GM12878 (cell line): Measurements from ENCODE around the gene PLEKHS1. TPM values are rescaled to one million over a fixed set of nuclear protein-coding genes. Genes with fewer than 3 reads are reported as not detected.

Experiments
- ATAC-seq: fragments of 200-7000 bp; cut with Tn5 transposase; 3 replicates; pipeline ENCODE4 v1.9.1; 2020; ENCODE audit warnings: mild to moderate bottlenecking, moderate library complexity
- BruUV-seq: library from RNA; stranded (reverse); fragments of 400-500 nt; replicated peaks from 2 replicates; lab custom pipeline; 2021; lab: Mats Ljungman, UMichigan
- CTCF ChIA-PET: fragments of 300-600 bp; sonication (Branson Sonifier 250); formaldehyde crosslinking; extraction: SDS; loops from one replicate; lab custom pipeline; 2021; ENCODE audit warnings: inconsistent platforms; lab: Yijun Ruan, JAX
- POLR2A ChIA-PET: fragments of 350-600 bp; formaldehyde crosslinking; extraction: SDS; loops from one replicate; lab custom pipeline; 2021; ENCODE audit warnings: inconsistent platforms; lab: Charles Lee
- RAD21 ChIA-PET: fragments of 300-600 bp; sonication (Branson Sonifier 250); formaldehyde crosslinking; loops from one replicate; lab custom pipeline; 2023; ENCODE audit warnings: antibody characterized with exemption; ENCODE audit not compliant: unreplicated experiment; lab: Charles Lee
- SMC1A ChIA-PET: fragments of 300-600 bp; sonication (Branson Sonifier 250); formaldehyde crosslinking; loops from one replicate; lab custom pipeline; 2023; ENCODE audit not compliant: unreplicated experiment, uncharacterized antibody; lab: Charles Lee
- DNase-seq: peaks from one replicate; pipeline ENCODE4 v3.0.0-alpha.2; 2011; ENCODE audit warnings: low read depth, low spot score
- FAIRE-seq: peaks from 3 replicates; lab custom pipeline; 2011; peaks lifted over from hg19 to GRCh38; lab: Jason Lieb, UNC
- H2AFZ ChIP-seq: 2 replicates; pipeline ENCODE4 v1.6.0; 2011; ENCODE audit warnings: low read depth, low read length, control low read depth; ENCODE audit not compliant: control insufficient read depth
- H3K27ac ChIP-seq: 2 replicates; pipeline ENCODE4 v1.5.1; 2011; ENCODE audit warnings: control low read depth; ENCODE audit not compliant: control insufficient read depth, insufficient read depth
- H3K27me3 ChIP-seq, 2 experiments: replicated peaks in 1 of 2; 2 replicates each; pipeline versions ENCODE4 v1.6.0 to v1.6.1; 2011; ENCODE audit warnings: low read length in 1 of 2; ENCODE audit not compliant: control insufficient read depth in 2 of 2, insufficient read depth in 2 of 2
- H3K36me3 ChIP-seq, 2 experiments: 2 replicates each; pipeline ENCODE4 v1.5.1; 2011; ENCODE audit warnings: low read length in 1 of 2; ENCODE audit not compliant: control insufficient read depth in 2 of 2, insufficient read depth in 2 of 2
- H3K4me1 ChIP-seq: 2 replicates; pipeline ENCODE4 v1.6.1; 2011; ENCODE audit warnings: mild to moderate bottlenecking, low read length, moderate library complexity, mixed read lengths; ENCODE audit not compliant: control insufficient read depth, insufficient read depth
- H3K4me2 ChIP-seq: 2 replicates; pipeline ENCODE4 v1.6.0; 2011; ENCODE audit warnings: control low read depth; ENCODE audit not compliant: control insufficient read depth, insufficient read depth
- H3K4me3 ChIP-seq: fragments of 200-600 bp; sonication (generic); 2 replicates; pipeline ENCODE4 v1.5.1; 2016
- H3K79me2 ChIP-seq: 2 replicates; pipeline ENCODE4 v1.6.0; 2011; ENCODE audit warnings: low read length; ENCODE audit not compliant: control insufficient read depth, insufficient read depth
- H3K9ac ChIP-seq: 2 replicates; pipeline ENCODE4 v1.8.0; 2011; ENCODE audit warnings: low read length, control low read depth, mixed read lengths; ENCODE audit not compliant: control insufficient read depth, insufficient read depth
- H3K9me3 ChIP-seq: replicated peaks from 3 replicates; pipeline ENCODE4 v1.5.1; 2011; ENCODE audit warnings: mild to moderate bottlenecking, low read length; ENCODE audit not compliant: control insufficient read depth, insufficient read depth
- H4K20me1 ChIP-seq: 2 replicates; pipeline ENCODE4 v1.6.0; 2011; ENCODE audit not compliant: control insufficient read depth, insufficient read depth
- ATF7 ChIP-seq: fragments of 450-650 bp; IDR thresholded peaks from 2 replicates; pipeline ENCODE4 v1.6.1; 2016; ENCODE audit warnings: low read depth, mild to moderate bottlenecking
- CBX5 ChIP-seq: sonication (generic); IDR thresholded peaks from 2 replicates; pipeline ENCODE4 v1.6.1; 2016; ENCODE audit warnings: low read depth, moderate library complexity, mild to moderate bottlenecking, inconsistent platforms
- CEBPB ChIP-seq, 2 experiments: fragments of 150-350 bp in 1 of 2; IDR thresholded peaks; 2 replicates each; pipeline ENCODE4 v1.6.1; 2012 to 2014; ENCODE audit warnings: low read depth in 2 of 2, low read length in 2 of 2, borderline replicate concordance in 1 of 2, inconsistent platforms in 1 of 2
- DPF2 ChIP-seq: fragments of 450-650 bp; IDR thresholded peaks from 2 replicates; pipeline ENCODE4 v1.6.1; 2017; ENCODE audit warnings: mild to moderate bottlenecking
- ETV6 ChIP-seq, 2 experiments: fragments of 450-650 bp in 1 of 2; IDR thresholded peaks in 1 of 2; conservative IDR thresholded peaks in 1 of 2; 2 replicates each; pipeline ENCODE4 v1.6.1; 2014; ENCODE audit warnings: antibody characterized with exemption in 1 of 2, borderline replicate concordance in 1 of 2, low read depth in 1 of 2, mild to moderate bottlenecking in 1 of 2, moderate library complexity in 1 of 2
- JUNB ChIP-seq: IDR thresholded peaks from 2 replicates; pipeline ENCODE4 v1.6.1; 2016; ENCODE audit warnings: antibody characterized with exemption, mild to moderate bottlenecking
- NFIC ChIP-seq: IDR thresholded peaks from 2 replicates; pipeline ENCODE4 v1.6.1; 2012; ENCODE audit warnings: low read depth, mild to moderate bottlenecking, inconsistent platforms, low read length, moderate library complexity
- NRF1 ChIP-seq: conservative IDR thresholded peaks from 2 replicates; pipeline ENCODE4 v1.6.1; 2011; ENCODE audit warnings: mild to moderate bottlenecking, low read depth, low read length, improper control_type of control experiment
- PAX8 ChIP-seq: fragments of 450-650 bp; IDR thresholded peaks from 2 replicates; pipeline ENCODE4 v1.6.1; 2017; ENCODE audit warnings: mild to moderate bottlenecking, moderate library complexity
- RBBP5 ChIP-seq: fragments of 200-600 bp; sonication (generic); conservative IDR thresholded peaks from 2 replicates; pipeline ENCODE4 v1.6.1; 2016
- SIN3A ChIP-seq: IDR thresholded peaks from 2 replicates; pipeline ENCODE4 v1.6.1; 2012; ENCODE audit warnings: low read depth, low read length, improper control_type of control experiment
- SMAD1 ChIP-seq: fragments of 450-650 bp; IDR thresholded peaks from 2 replicates; pipeline ENCODE4 v1.6.1; 2018; ENCODE audit warnings: mild to moderate bottlenecking, low read depth; ENCODE audit not compliant: partially characterized antibody
- SUPT20H ChIP-seq: IDR thresholded peaks from 2 replicates; pipeline ENCODE4 v1.6.1; 2011; ENCODE audit warnings: low read depth, mild to moderate bottlenecking, low read length, moderate library complexity, borderline replicate concordance; ENCODE audit not compliant: control insufficient read depth
- WRNIP1 ChIP-seq: IDR thresholded peaks from 2 replicates; pipeline ENCODE4 v1.6.1; 2011; ENCODE audit warnings: low read depth, low read length, improper control_type of control experiment, borderline replicate concordance
- YBX1 ChIP-seq: fragments of 450-650 bp; IDR thresholded peaks from 2 replicates; pipeline ENCODE4 v1.6.1; 2016; ENCODE audit warnings: antibody characterized with exemption
- WGBS: methylation state at CpG from one replicate; pipeline ENCODE4 v1.1.6; 2016; ENCODE audit warnings: low lambda C conversion rate; ENCODE audit not compliant: insufficient replicate concordance, insufficient coverage; ENCODE audit errors: missing lambda C conversion rate; 5-methylcytosine and 5-hydroxymethylcytosine counted together
- in situ Hi-C: fragments of 300-500 bp; cut with MboI; formaldehyde crosslinking; loops from 9 replicates; pipeline ENCODE4 v1.14.3; 2018; ENCODE audit warnings: mixed read lengths
- intact Hi-C: fragments of 100-400 bp; cut with micrococcal nuclease; formaldehyde crosslinking; loops from one replicate; pipeline ENCODE4 v1.14.2; 2022; ENCODE audit not compliant: unreplicated experiment
- polyA plus RNA-seq, 11 experiments: library from polyadenylated mRNA; depleted of rRNA in 4 of 11; unstranded in 6 of 11; stranded (reverse) in 5 of 11; fragments of >200 nt; fragmentation: Nextera tagmentation in 4 of 11; fragmentation: Illumina TruSeq in 1 of 11; extraction: Ambion mirVana in 4 of 11; extraction: Trizol in 1 of 11; gene quantifications; 1 replicate in 1 of 11; 2 replicates in 10 of 11; pipeline versions ENCODE4 v1.2.1 to v1.2.3, GENCODE V29; 2011 to 2016; ENCODE audit warnings: inconsistent platforms in 2 of 11, missing spikeins in 2 of 11, low read depth in 1 of 11
- total RNA-seq, 4 experiments: library from RNA; depleted of rRNA in 3 of 4; stranded (reverse); fragments of >200 nt in 3 of 4; fragmentation: Illumina TruSeq in 1 of 4; extraction: Trizol in 1 of 4; gene quantifications; 2 replicates each; pipeline versions ENCODE4 v1.2.1 to v1.2.3, GENCODE V29; 2013 to 2021
- TF ChIP-seq, protein P1 (sequence below), 3 experiments: IDR thresholded peaks in 2 of 3; conservative IDR thresholded peaks in 1 of 3; 2 replicates each; pipeline ENCODE4 v1.5.1; 2011; ENCODE audit warnings: low read depth in 3 of 3, low read length in 3 of 3, mild to moderate bottlenecking in 3 of 3, control low read depth in 2 of 3, moderate library complexity in 2 of 3, inconsistent platforms in 1 of 3, mixed read lengths in 1 of 3; ENCODE audit not compliant: control insufficient read depth in 2 of 3, insufficient read depth in 1 of 3; ENCODE audit errors: extremely low read depth in 1 of 3
- TF ChIP-seq, protein P2 (sequence below): IDR thresholded peaks from 2 replicates; pipeline ENCODE4 v1.6.1; 2011; ENCODE audit warnings: low read depth, low read length, improper control_type of control experiment, borderline replicate concordance
- TF ChIP-seq, protein P3 (sequence below): IDR thresholded peaks from 2 replicates; pipeline ENCODE4 v1.6.1; 2012; ENCODE audit warnings: low read depth, low read length, improper control_type of control experiment

Gene PLEKHS1
- total and polyA plus RNA-seq, 10 of the 15 experiments (the other 5 are each of a cell fraction or from before 2014, with no cell fraction given), result 0.04 to 0.17 TPM; not detected in 8

DNA sequence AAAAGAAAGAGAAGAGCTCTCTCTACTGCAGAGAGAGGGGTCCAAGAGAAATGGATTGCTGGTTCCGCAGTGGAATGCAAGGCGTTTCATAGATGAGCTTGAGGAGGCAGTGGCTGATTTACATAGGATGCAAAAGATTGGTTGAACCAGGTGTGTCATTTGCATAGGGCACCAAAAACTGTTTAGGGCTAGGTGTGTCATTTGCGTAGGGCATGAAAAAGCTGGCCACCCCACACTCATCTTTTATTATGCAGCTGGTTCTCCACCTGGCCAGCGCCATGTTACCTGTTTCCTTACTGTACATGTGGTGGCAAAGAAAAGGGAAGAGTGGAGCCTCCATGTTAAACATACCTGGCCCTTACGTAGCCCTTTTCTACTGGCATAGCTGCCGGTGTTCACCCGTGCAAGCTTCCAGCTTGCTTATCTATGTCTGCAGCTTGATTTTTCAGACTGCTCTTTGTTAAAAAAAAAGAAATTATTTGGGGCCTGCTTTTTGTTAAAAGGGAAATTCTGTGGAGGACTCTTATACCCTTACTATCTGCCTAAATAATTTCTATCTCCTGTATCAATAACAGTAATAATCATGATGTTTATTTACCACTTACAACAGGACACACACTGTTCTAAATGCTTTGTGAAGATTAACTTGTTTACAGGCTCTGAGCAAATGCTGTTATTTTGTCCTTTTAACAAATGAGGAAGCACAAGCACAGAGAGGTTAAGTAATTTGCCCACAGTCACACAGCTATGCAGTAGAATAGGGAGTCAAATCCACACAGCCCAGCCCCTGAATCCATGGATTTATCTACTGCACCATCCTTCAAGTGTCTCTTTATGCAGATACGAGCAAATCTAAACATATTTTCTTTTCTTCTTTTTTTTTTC is 38.5 kb upstream of the PLEKHS1 start:
- no peak overlapping the region for H2AFZ ChIP-seq
- H4K20me1 ChIP-seq, result no peaks in the 10 kb centered on the region
- H3K4me2 ChIP-seq, result no peak overlapping the region
- FAIRE-seq (no peak), ATAC-seq (no peak), DNase-seq (no peak)
- no peak overlapping the region for H3K27ac ChIP-seq
- SMC1A ChIA-PET, result interaction anchor here (0.6 to 1.0 kb wide), 3 partner anchors 54 to 596 kb away, joined by 3 read pairs; no protein-coding TSS in a partner anchor
- BruUV-seq, result no TSS peak
- POLR2A ChIA-PET, result interaction anchor here (0.8 kb wide), 1 partner anchor 63 kb away, joined by 3 read pairs; no protein-coding TSS in a partner anchor
- no peaks in the 10 kb centered on the region for H3K27me3 ChIP-seq
- intact Hi-C loops, result no loop called here
- CTCF ChIA-PET, result interaction anchor here (0.6 to 2.4 kb wide), 5 partner anchors 8 to 1048 kb away, joined by 3 to 9 read pairs (median 3); no protein-coding TSS in a partner anchor
- in situ Hi-C loops, result no loop called here
- H3K79me2 ChIP-seq, result no peaks in the 10 kb centered on the region
- H3K4me1 ChIP-seq, result peaks cover 7% of the 10 kb centered on the region
- no peak overlapping the region for H3K9ac ChIP-seq
- 86% methylated on average over 8 of the region's 8 CpGs for WGBS
- H3K36me3 ChIP-seq, result peaks cover 5 to 8% of the 10 kb centered on the region in 2 experiments; a peak in 3 of 4 replicates
- H3K9me3 ChIP-seq, result no peaks in the 10 kb centered on the region
- H3K4me3 ChIP-seq, result no peak overlapping the region
- RAD21 ChIA-PET, result interaction anchor here (1.2 kb wide), 1 partner anchor 390 kb away, joined by 4 read pairs; no protein-coding TSS in a partner anchor
- TF ChIP-seq PAX8, result no peak
- TF ChIP-seq SMAD1, result no peak
- no peak for TF ChIP-seq NFIC
- TF ChIP-seq NRF1, result no peak
- TF ChIP-seq JUNB, result no peak
- TF ChIP-seq WRNIP1, result no peak
- no peak for TF ChIP-seq YBX1
- TF ChIP-seq ETV6 (conservative IDR thresholded peaks at IDR 0.05 in 1 of 2, IDR thresholded peaks at IDR 0.05 in 1 of 2; ENCODE audit: borderline replicate concordance in 1 of 2, low read depth in 1 of 2), result no peak
- no peak for TF ChIP-seq SUPT20H
- TF ChIP-seq, protein P1, sequence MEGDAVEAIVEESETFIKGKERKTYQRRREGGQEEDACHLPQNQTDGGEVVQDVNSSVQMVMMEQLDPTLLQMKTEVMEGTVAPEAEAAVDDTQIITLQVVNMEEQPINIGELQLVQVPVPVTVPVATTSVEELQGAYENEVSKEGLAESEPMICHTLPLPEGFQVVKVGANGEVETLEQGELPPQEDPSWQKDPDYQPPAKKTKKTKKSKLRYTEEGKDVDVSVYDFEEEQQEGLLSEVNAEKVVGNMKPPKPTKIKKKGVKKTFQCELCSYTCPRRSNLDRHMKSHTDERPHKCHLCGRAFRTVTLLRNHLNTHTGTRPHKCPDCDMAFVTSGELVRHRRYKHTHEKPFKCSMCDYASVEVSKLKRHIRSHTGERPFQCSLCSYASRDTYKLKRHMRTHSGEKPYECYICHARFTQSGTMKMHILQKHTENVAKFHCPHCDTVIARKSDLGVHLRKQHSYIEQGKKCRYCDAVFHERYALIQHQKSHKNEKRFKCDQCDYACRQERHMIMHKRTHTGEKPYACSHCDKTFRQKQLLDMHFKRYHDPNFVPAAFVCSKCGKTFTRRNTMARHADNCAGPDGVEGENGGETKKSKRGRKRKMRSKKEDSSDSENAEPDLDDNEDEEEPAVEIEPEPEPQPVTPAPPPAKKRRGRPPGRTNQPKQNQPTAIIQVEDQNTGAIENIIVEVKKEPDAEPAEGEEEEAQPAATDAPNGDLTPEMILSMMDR (IDR thresholded peaks at IDR 0.05 in 2 of 3, conservative IDR thresholded peaks at IDR 0.05 in 1 of 3; ENCODE audit: control insufficient read depth in 2 of 3, extremely low read depth in 1 of 3, insufficient read depth in 1 of 3, low read depth in 3 of 3, low read length in 3 of 3), result no peak
- TF ChIP-seq, protein P2, sequence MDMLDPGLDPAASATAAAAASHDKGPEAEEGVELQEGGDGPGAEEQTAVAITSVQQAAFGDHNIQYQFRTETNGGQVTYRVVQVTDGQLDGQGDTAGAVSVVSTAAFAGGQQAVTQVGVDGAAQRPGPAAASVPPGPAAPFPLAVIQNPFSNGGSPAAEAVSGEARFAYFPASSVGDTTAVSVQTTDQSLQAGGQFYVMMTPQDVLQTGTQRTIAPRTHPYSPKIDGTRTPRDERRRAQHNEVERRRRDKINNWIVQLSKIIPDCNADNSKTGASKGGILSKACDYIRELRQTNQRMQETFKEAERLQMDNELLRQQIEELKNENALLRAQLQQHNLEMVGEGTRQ, result no peak
- TF ChIP-seq, protein P3, sequence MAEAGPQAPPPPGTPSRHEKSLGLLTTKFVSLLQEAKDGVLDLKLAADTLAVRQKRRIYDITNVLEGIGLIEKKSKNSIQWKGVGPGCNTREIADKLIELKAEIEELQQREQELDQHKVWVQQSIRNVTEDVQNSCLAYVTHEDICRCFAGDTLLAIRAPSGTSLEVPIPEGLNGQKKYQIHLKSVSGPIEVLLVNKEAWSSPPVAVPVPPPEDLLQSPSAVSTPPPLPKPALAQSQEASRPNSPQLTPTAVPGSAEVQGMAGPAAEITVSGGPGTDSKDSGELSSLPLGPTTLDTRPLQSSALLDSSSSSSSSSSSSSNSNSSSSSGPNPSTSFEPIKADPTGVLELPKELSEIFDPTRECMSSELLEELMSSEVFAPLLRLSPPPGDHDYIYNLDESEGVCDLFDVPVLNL, result no peak
- no peak for TF ChIP-seq RBBP5
- TF ChIP-seq ATF7, result no peak
- no peak for TF ChIP-seq CBX5
- TF ChIP-seq DPF2, result no peak
- TF ChIP-seq CEBPB (IDR thresholded peaks at IDR 0.05; ENCODE audit: borderline replicate concordance in 1 of 2, low read depth in 2 of 2, low read length in 2 of 2), result no peak
- no peak for TF ChIP-seq SIN3A
